ENCODE measurements around the gene ADGRB3. TPM values are rescaled to one million over a fixed set of nuclear protein-coding genes. Genes with fewer than 3 reads are reported as not detected.

Gene ADGRB3
- polyA plus RNA-seq, 1 experiment, result not detected

DNA sequence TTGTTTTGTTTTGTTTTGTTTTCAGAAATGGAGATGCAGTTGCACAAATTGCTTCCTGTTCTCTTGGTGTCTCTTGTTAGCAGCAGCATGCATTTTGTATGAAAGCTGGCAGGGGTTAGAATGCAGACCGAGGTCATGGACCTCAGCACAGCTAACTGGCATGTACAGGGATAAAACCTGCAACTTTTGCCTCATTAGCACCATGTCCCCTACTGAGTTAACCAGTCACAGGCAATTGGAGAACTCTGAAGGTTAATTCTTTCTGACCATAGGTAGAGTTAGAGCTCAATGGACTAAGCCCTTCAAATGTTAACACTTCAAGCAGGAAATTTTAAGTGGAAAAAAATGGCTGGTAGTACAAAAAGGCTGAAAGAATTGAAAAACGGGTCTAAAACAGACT is 377.1 kb downstream of the ADGRB3 start:
- no peak overlapping the region for H3K27ac ChIP-seq (ENCODE audit: low read depth, low read length)
- H3K27me3 ChIP-seq (ENCODE audit: control insufficient read depth, insufficient read depth, low read length), result no peaks in the 10 kb centered on the region
- CTCF ChIA-PET, result no interaction called here
- no peak overlapping the region for H3K4me3 ChIP-seq (ENCODE audit: low read depth, low read length)
- no peak for DNase-seq (ENCODE audit: low read depth, low spot score)
- POLR2A ChIA-PET, result no interaction called here
- TF ChIP-seq, protein P1, sequence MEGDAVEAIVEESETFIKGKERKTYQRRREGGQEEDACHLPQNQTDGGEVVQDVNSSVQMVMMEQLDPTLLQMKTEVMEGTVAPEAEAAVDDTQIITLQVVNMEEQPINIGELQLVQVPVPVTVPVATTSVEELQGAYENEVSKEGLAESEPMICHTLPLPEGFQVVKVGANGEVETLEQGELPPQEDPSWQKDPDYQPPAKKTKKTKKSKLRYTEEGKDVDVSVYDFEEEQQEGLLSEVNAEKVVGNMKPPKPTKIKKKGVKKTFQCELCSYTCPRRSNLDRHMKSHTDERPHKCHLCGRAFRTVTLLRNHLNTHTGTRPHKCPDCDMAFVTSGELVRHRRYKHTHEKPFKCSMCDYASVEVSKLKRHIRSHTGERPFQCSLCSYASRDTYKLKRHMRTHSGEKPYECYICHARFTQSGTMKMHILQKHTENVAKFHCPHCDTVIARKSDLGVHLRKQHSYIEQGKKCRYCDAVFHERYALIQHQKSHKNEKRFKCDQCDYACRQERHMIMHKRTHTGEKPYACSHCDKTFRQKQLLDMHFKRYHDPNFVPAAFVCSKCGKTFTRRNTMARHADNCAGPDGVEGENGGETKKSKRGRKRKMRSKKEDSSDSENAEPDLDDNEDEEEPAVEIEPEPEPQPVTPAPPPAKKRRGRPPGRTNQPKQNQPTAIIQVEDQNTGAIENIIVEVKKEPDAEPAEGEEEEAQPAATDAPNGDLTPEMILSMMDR (IDR thresholded peaks at IDR 0.05; ENCODE audit: low read depth, low read length), result no peak
- no peaks in the 10 kb centered on the region for H3K9me3 ChIP-seq (ENCODE audit: control insufficient read depth, insufficient read depth, low read length)

- Histone ChIP-seq H3K4me3 (ENCODE audit: low read depth, low read length) (no peak overlapping the region), H3K27ac (ENCODE audit: low read depth, low read length) (no peak overlapping the region), H3K27me3 (ENCODE audit: control insufficient read depth, insufficient read depth, low read length) (no peaks in the 10 kb centered on the region), H3K9me3 (ENCODE audit: control insufficient read depth, insufficient read depth, low read length) (no peaks in the 10 kb centered on the region)
- POLR2A ChIA-PET, result no interaction called here
- CTCF ChIA-PET, result no interaction called here
- no peak for DNase-seq (ENCODE audit: low read depth, low spot score)
- TF ChIP-seq, protein P1 (IDR thresholded peaks at IDR 0.05; ENCODE audit: low read depth, low read length), result no peak
Observed at GRCh38 chr6:69012876-69013275, 377.8 kb downstream of the ADGRB3 start.

DNA sequence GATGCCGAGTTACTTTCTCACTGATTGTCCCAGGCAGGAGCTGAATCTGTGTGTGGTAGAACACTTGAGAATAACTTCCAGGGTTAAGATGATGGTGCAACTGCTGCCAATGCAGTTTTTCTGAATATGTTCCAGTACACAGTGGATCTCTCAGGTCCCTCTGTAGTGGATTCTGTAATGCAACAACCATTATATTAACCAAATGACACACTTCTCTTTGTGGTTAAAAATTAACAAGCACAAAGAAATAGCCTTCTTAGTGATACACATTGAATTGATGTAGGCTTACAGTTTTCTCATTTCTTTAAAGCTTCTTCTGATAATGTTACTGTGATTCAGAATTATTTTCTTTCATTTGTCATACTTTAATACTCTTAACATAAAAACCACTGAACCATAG is 383.8 kb downstream of the ADGRB3 start:
- ChIA-PET POLR2A (no interaction called here), CTCF (no interaction called here)
- DNase-seq (ENCODE audit: low read depth, low spot score), result no peak
- Histone ChIP-seq H3K27me3 (ENCODE audit: control insufficient read depth, insufficient read depth, low read length) (no peaks in the 10 kb centered on the region), H3K27ac (ENCODE audit: low read depth, low read length) (no peak overlapping the region), H3K9me3 (ENCODE audit: control insufficient read depth, insufficient read depth, low read length) (no peaks in the 10 kb centered on the region), H3K4me3 (ENCODE audit: low read depth, low read length) (no peak overlapping the region)
- TF ChIP-seq, protein P1 (IDR thresholded peaks at IDR 0.05; ENCODE audit: low read depth, low read length), result no peak

DNA sequence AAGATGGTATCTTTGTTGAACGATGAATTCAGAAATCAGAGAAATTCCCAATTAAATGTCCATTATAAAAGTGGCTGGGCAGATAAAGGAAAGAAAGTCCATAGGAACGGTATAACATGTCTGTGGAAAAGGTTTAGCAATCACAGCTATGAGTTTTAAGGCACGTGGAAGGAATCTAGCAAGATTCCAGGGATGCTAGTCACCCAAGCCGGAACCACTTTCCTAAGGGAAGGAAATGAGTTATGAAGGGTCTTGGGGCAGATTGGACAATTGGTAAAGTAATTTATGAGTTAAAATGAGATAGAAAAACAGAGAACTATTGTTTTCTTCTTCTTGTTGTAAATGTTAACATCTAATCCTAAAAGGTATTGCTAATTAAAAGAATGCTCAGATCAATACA is 384.8 kb downstream of the ADGRB3 start:
- CTCF ChIA-PET, result no interaction called here
- POLR2A ChIA-PET, result no interaction called here
- DNase-seq (ENCODE audit: low read depth, low spot score), result no peak
- Histone ChIP-seq H3K4me3 (ENCODE audit: low read depth, low read length) (no peak overlapping the region), H3K9me3 (ENCODE audit: control insufficient read depth, insufficient read depth, low read length) (no peaks in the 10 kb centered on the region), H3K27me3 (ENCODE audit: control insufficient read depth, insufficient read depth, low read length) (no peaks in the 10 kb centered on the region), H3K27ac (ENCODE audit: low read depth, low read length) (no peak overlapping the region)
- TF ChIP-seq, protein P1 (IDR thresholded peaks at IDR 0.05; ENCODE audit: low read depth, low read length), result no peak

- POLR2A ChIA-PET, result no interaction called here
- H3K27ac ChIP-seq (ENCODE audit: low read depth, low read length), result no peak overlapping the region
- no peak overlapping the region for H3K4me3 ChIP-seq (ENCODE audit: low read depth, low read length)
- TF ChIP-seq, protein P1 (IDR thresholded peaks at IDR 0.05; ENCODE audit: low read depth, low read length), result no peak
- H3K27me3 ChIP-seq (ENCODE audit: control insufficient read depth, insufficient read depth, low read length), result no peaks in the 10 kb centered on the region
- CTCF ChIA-PET, result no interaction called here
- no peaks in the 10 kb centered on the region for H3K9me3 ChIP-seq (ENCODE audit: control insufficient read depth, insufficient read depth, low read length)
- no peak for DNase-seq (ENCODE audit: low read depth, low spot score)
Observed at GRCh38 chr6:69022993-69023392, 387.9 kb downstream of the ADGRB3 start.
